ENCODE measurements around the gene DCAF10. TPM values are rescaled to one million over a fixed set of nuclear protein-coding genes. Genes with fewer than 3 reads are reported as not detected.

The DCAF10 gene
- total and polyA plus RNA-seq, 10 donors: 3.7 to 34.2 (median 23.5) TPM

DNA sequence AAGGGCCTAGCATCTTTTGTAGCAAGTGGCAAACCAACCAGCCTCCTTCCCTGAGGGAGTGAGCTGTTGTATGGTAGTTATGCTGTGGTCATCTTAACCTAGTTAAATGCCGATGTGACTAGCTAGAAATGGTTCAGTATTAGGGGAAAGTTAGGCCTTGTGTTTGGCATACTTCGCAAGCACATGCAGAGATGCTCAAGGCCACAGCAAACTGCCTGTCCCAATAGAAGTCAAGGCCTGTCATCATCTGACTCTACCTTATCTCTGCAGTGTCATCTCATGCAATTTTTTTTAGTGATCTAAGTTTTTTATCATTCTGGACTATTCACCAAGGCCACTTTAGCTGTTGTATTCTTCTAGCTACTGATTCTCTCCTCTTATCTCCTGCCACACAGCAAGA is 10.5 kb upstream of the DCAF10 start:
- 94 to 100% (median 98%) methylated on average over 2 of the region's 2 CpGs for WGBS, 5 donors
- H3K27me3 ChIP-seq (replicated peaks in 1 of 7): peaks cover 0 to 9% (median 0%) of the 10 kb centered on the region in 7 donors
- intact Hi-C loops (cut with DNase I; ENCODE audit: low total_unique reads): no loop called here
- H3K4me1 ChIP-seq: peaks cover 0 to 26% (median 10%) of the 10 kb centered on the region in 6 donors
- TF ChIP-seq POLR2AphosphoS5 (IDR thresholded peaks at IDR 0.05): no peak
- H3K4me3 ChIP-seq: no peak overlapping the region
- no peak overlapping the region for H3K27ac ChIP-seq
- H3K9me3 ChIP-seq: no peaks in the 10 kb centered on the region
- peaks cover 0 to 5% (median 0%) of the 10 kb centered on the region in 6 donors for H3K36me3 ChIP-seq
- no peak for DNase-seq

DNA sequence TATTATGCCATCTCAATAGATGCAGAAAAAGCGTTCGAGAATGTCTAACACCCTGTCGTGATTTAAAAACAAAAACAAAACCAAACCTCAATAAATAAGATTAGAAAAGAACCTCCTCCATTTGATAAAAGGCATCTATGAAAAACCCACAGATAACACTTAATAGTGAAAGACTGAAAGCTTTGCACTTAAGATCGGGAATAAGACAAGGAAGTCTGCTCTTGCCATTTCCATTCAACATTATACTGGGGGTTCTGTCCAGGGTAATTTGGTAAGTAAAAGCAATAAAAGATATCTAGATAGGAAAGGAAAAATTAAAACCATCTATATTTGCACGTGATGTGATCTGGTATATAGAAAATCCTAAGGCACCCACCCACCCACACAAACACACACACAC is 8.5 kb upstream of the DCAF10 start:
- no peak for DNase-seq
- Histone ChIP-seq H3K36me3 (peaks cover 0 to 5% (median 0%) of the 10 kb centered on the region in 6 donors), H3K27ac (no peak overlapping the region), H3K4me3 (no peak overlapping the region), H3K9me3 (no peaks in the 10 kb centered on the region), H3K27me3 (replicated peaks in 1 of 7) (peaks cover 0 to 3% (median 0%) of the 10 kb centered on the region in 7 donors), H3K4me1 (peaks cover 0 to 15% (median 2%) of the 10 kb centered on the region in 6 donors)
- WGBS, 5 donors: 87 to 95% (median 93%) methylated on average over 5 of the region's 5 CpGs
- intact Hi-C loops (cut with DNase I; ENCODE audit: low total_unique reads): no loop called here
- TF ChIP-seq, protein P1, sequence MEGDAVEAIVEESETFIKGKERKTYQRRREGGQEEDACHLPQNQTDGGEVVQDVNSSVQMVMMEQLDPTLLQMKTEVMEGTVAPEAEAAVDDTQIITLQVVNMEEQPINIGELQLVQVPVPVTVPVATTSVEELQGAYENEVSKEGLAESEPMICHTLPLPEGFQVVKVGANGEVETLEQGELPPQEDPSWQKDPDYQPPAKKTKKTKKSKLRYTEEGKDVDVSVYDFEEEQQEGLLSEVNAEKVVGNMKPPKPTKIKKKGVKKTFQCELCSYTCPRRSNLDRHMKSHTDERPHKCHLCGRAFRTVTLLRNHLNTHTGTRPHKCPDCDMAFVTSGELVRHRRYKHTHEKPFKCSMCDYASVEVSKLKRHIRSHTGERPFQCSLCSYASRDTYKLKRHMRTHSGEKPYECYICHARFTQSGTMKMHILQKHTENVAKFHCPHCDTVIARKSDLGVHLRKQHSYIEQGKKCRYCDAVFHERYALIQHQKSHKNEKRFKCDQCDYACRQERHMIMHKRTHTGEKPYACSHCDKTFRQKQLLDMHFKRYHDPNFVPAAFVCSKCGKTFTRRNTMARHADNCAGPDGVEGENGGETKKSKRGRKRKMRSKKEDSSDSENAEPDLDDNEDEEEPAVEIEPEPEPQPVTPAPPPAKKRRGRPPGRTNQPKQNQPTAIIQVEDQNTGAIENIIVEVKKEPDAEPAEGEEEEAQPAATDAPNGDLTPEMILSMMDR (IDR thresholded peaks at IDR 0.05 in 8 of 11, conservative IDR thresholded peaks at IDR 0.05 in 3 of 11): no peak
- TF ChIP-seq POLR2A (IDR thresholded peaks at IDR 0.05) (no peak), POLR2AphosphoS5 (IDR thresholded peaks at IDR 0.05) (no peak)

DNA sequence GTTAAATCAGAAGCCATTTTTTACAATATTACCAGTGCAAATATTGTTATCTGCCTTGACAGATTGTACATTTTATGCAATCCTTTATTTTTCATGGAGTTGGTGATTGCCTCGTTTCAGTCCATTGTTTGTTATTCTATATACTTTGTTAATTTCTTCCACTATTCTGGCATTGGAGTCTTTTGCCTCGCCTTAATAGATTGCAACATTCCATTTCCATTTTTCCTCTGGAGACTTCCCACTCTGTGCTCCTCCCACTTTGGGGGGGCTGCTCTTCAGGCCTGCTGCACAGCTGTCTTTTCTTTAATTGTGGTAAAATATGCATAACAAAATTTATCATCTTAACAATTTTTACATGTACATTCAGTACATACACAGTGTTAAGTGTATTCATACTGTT is 4.4 kb upstream of the DCAF10 start:
- TF ChIP-seq POLR2AphosphoS5 (IDR thresholded peaks at IDR 0.05) (no peak), POLR2A (IDR thresholded peaks at IDR 0.05) (no peak)
- TF ChIP-seq, protein P1 (IDR thresholded peaks at IDR 0.05 in 8 of 11, conservative IDR thresholded peaks at IDR 0.05 in 3 of 11): no peak
- DNase-seq: no peak
- 24 to 79% (median 69%) methylated on average over 2 of the region's 2 CpGs for WGBS, 5 donors
- Histone ChIP-seq H3K4me1 (peaks cover 0 to 30% (median 11%) of the 10 kb centered on the region in 6 donors), H3K27ac (peak overlapping the region in 4 of 8 donors; percentile 3 to 58 (median 43)), H3K36me3 (no peaks in the 10 kb centered on the region), H3K4me3 (no peak overlapping the region), H3K9me3 (no peaks in the 10 kb centered on the region), H3K27me3 (replicated peaks in 1 of 7) (peaks cover 0 to 3% (median 0%) of the 10 kb centered on the region in 7 donors)
- intact Hi-C loops (cut with DNase I; ENCODE audit: low total_unique reads): no loop called here

DNA sequence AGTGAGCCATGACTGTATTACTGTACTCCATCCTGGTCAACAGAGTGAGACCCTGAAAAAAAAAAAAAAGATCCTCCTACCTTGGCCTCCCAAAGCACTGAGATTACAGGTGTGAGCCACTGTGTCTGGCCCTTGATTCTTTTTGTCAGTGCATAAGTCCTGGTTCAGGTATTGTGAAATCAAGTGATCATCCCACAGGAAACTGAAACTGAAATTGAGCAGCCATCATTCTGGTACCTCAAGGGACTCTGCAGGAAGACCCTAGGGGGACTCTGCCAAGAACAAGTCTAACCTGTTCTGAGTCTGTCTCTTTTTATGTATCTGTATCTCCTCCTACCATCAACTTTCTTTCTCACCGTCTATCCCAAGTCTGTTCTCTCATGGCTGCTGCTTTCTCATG is 1.9 kb upstream of the DCAF10 start:
- DNase-seq: no peak
- H3K9me3 ChIP-seq: no peaks in the 10 kb centered on the region
- peaks cover 24 to 55% (median 35%) of the 10 kb centered on the region in 6 donors for H3K4me1 ChIP-seq
- H3K36me3 ChIP-seq: no peaks in the 10 kb centered on the region
- H3K27ac ChIP-seq: no peak overlapping the region
- TF ChIP-seq POLR2AphosphoS5 (IDR thresholded peaks at IDR 0.05) (no peak), POLR2A (IDR thresholded peaks at IDR 0.05) (no peak)
- TF ChIP-seq, protein P1 (IDR thresholded peaks at IDR 0.05 in 8 of 11, conservative IDR thresholded peaks at IDR 0.05 in 3 of 11): no peak
- intact Hi-C loops (cut with DNase I; ENCODE audit: low total_unique reads): no loop called here
- WGBS, 5 donors: 64 to 78% (median 73%) methylated on average over 1 of the region's 1 CpG; no CpG with 5 or more reads in 1 of the 5 donors
- no peak overlapping the region for H3K4me3 ChIP-seq
- peaks cover 0 to 3% (median 0%) of the 10 kb centered on the region in 7 donors for H3K27me3 ChIP-seq (replicated peaks in 1 of 7)
